Stomach smooth muscle (tissue), 2 donors: ENCODE data around the gene ROGDI.

Experiments
- H3K27ac ChIP-seq: one replicate; pipeline ENCODE4 v1.7.0; 2013; ENCODE audit warnings: mild to moderate bottlenecking, low read length, inconsistent platforms
- H3K27me3 ChIP-seq, 2 donors: one replicate each; pipeline ENCODE4 v1.7.0; 2013; ENCODE audit warnings: low read length in 2 of 2; ENCODE audit not compliant: insufficient read depth in 2 of 2, control insufficient read depth in 1 of 2
- H3K36me3 ChIP-seq, 2 donors: one replicate each; pipeline ENCODE4 v1.7.0; 2013; ENCODE audit warnings: low read length in 2 of 2; ENCODE audit not compliant: control insufficient read depth in 2 of 2, insufficient read depth in 2 of 2
- H3K4me1 ChIP-seq: one replicate; pipeline ENCODE4 v1.7.0; 2013; ENCODE audit warnings: low read length; ENCODE audit not compliant: control insufficient read depth, insufficient read depth
- H3K4me3 ChIP-seq, 2 donors: one replicate each; pipeline ENCODE4 v1.7.0; 2013; ENCODE audit warnings: low read length in 2 of 2
- H3K9ac ChIP-seq, 2 donors: one replicate each; pipeline ENCODE4 v1.7.0; 2013; ENCODE audit warnings: low read length in 2 of 2, mild to moderate bottlenecking in 1 of 2
- H3K9me3 ChIP-seq, 2 donors: one replicate each; pipeline ENCODE4 v1.7.0; 2013; ENCODE audit warnings: low read length in 2 of 2; ENCODE audit not compliant: control insufficient read depth in 2 of 2
- donor health status: healthy.
- donor health status: Pancreatic carcinoma.

The ROGDI gene

GRCh38 chr16:4780235-4780634, 22.2 kb downstream of the ROGDI start:
- no peaks in the 10 kb centered on the region for H3K9me3 ChIP-seq
- no peak overlapping the region for H3K9ac ChIP-seq
- no peak overlapping the region for H3K4me3 ChIP-seq
- no peaks in the 10 kb centered on the region for H3K4me1 ChIP-seq
- H3K27ac ChIP-seq: no peak overlapping the region
- no peaks in the 10 kb centered on the region for H3K36me3 ChIP-seq
- peaks cover 0 to 2% of the 10 kb centered on the region in 2 donors for H3K27me3 ChIP-seq

GRCh38 chr16:4778050-4778392, 24.4 kb downstream of the ROGDI start:
- Histone ChIP-seq H3K27me3 (peaks cover 0 to 2% of the 10 kb centered on the region in 2 donors), H3K9ac (no peak overlapping the region), H3K4me1 (no peaks in the 10 kb centered on the region), H3K36me3 (no peaks in the 10 kb centered on the region), H3K27ac (no peak overlapping the region), H3K9me3 (no peaks in the 10 kb centered on the region), H3K4me3 (no peak overlapping the region)

- Histone ChIP-seq H3K36me3 (no peaks in the 10 kb centered on the region), H3K4me3 (no peak overlapping the region), H3K9ac (no peak overlapping the region), H3K4me1 (no peaks in the 10 kb centered on the region), H3K27me3 (peaks cover 0 to 2% of the 10 kb centered on the region in 2 donors), H3K9me3 (no peaks in the 10 kb centered on the region), H3K27ac (no peak overlapping the region)
These were observed 24.9 kb downstream of the ROGDI start for GRCh38 chr16:4777339-4778049.

GRCh38 chr16:4776141-4776705, 26.2 kb downstream of the ROGDI start:
- Histone ChIP-seq H3K36me3 (no peaks in the 10 kb centered on the region), H3K9me3 (no peaks in the 10 kb centered on the region), H3K9ac (no peak overlapping the region), H3K27me3 (peaks cover 0 to 2% of the 10 kb centered on the region in 2 donors), H3K4me3 (no peak overlapping the region), H3K4me1 (no peaks in the 10 kb centered on the region), H3K27ac (no peak overlapping the region)

- Histone ChIP-seq H3K9me3 (no peaks in the 10 kb centered on the region), H3K27me3 (peaks cover 0 to 2% of the 10 kb centered on the region in 2 donors), H3K4me1 (no peaks in the 10 kb centered on the region), H3K27ac (no peak overlapping the region), H3K4me3 (no peak overlapping the region), H3K36me3 (no peaks in the 10 kb centered on the region), H3K9ac (no peak overlapping the region)
These were observed 27.4 kb downstream of the ROGDI start for GRCh38 chr16:4775005-4775404.

- Histone ChIP-seq H3K4me1 (peaks cover 15% of the 10 kb centered on the region), H3K9me3 (no peaks in the 10 kb centered on the region), H3K27ac (no peak overlapping the region)
These were observed 30.1 kb downstream of the ROGDI start for GRCh38 chr16:4772351-4772750.

GRCh38 chr16:4771646-4772045, 30.8 kb downstream of the ROGDI start:
- H3K27me3 ChIP-seq: peaks cover 0 to 2% of the 10 kb centered on the region in 2 donors
- H3K4me3 ChIP-seq: no peak overlapping the region
- H3K9ac ChIP-seq: no peak overlapping the region
- H3K36me3 ChIP-seq: no peaks in the 10 kb centered on the region
- H3K27ac ChIP-seq: no peak overlapping the region
- peaks cover 15% of the 10 kb centered on the region for H3K4me1 ChIP-seq
- no peaks in the 10 kb centered on the region for H3K9me3 ChIP-seq

More at GRCh38 chr16:4772351-4772750, 30.1 kb downstream of the ROGDI start:
- Histone ChIP-seq H3K27me3 (peaks cover 0 to 2% of the 10 kb centered on the region in 2 donors), H3K4me3 (no peak overlapping the region), H3K9ac (no peak overlapping the region), H3K36me3 (no peaks in the 10 kb centered on the region)

- no peaks in the 10 kb centered on the region for H3K9me3 ChIP-seq
- H3K36me3 ChIP-seq: no peaks in the 10 kb centered on the region
- peak overlapping the region; percentile 66 to 83 for H3K4me3 ChIP-seq
- peak overlapping the region; percentile 50 to 74 for H3K9ac ChIP-seq
- H3K27me3 ChIP-seq: no peaks in the 10 kb centered on the region
- peak overlapping the region; percentile 78 for H3K27ac ChIP-seq
- peaks cover 32% of the 10 kb centered on the region for H3K4me1 ChIP-seq
These were observed 33.2 kb downstream of the ROGDI start for GRCh38 chr16:4769306-4769638.

GRCh38 chr16:4768549-4769305, 33.7 kb downstream of the ROGDI start:
- peak overlapping the region; percentile 67 to 87 for H3K9ac ChIP-seq
- H3K4me1 ChIP-seq: peaks cover 32% of the 10 kb centered on the region
- no peaks in the 10 kb centered on the region for H3K9me3 ChIP-seq
- peaks cover 2 to 3% of the 10 kb centered on the region in 2 donors for H3K36me3 ChIP-seq
- peak overlapping the region; percentile 78 for H3K27ac ChIP-seq
- no peaks in the 10 kb centered on the region for H3K27me3 ChIP-seq
- peak overlapping the region; percentile 73 to 83 for H3K4me3 ChIP-seq

GRCh38 chr16:4767872-4768548, 34.4 kb downstream of the ROGDI start:
- Histone ChIP-seq H3K4me3 (peak overlapping the region; percentile 73 to 83), H3K9me3 (no peaks in the 10 kb centered on the region), H3K27ac (peak overlapping the region; percentile 78), H3K36me3 (peaks cover 6 to 8% of the 10 kb centered on the region in 2 donors), H3K4me1 (peaks cover 32% of the 10 kb centered on the region), H3K9ac (peak overlapping the region; percentile 67 to 87), H3K27me3 (no peaks in the 10 kb centered on the region)
